MCF 10A (cell line): ENCODE data around the gene THEMIS. TPM values are rescaled to one million over a fixed set of nuclear protein-coding genes. Genes with fewer than 3 reads are reported as not detected.

ENCODE experiments used
- BruUV-seq: library from RNA; stranded (reverse); fragments of 400-500 nt; replicated peaks from 2 replicates; lab custom pipeline; 2021; lab: Mats Ljungman, UMichigan
- CTCF ChIA-PET: fragments of 300-600 bp; sonication (Branson Sonifier 250); formaldehyde crosslinking; extraction: SDS; loops from one replicate; lab custom pipeline; 2021; ENCODE audit warnings: antibody characterized with exemption, inconsistent platforms; lab: Yijun Ruan, JAX
- POLR2A ChIA-PET: fragments of 300-600, 350-650 bp; sonication (Branson Sonifier 250); formaldehyde crosslinking; extraction: SDS; loops from one replicate; lab custom pipeline; 2020; ENCODE audit warnings: antibody characterized with exemption, inconsistent platforms; lab: Yijun Ruan, JAX
- DNase-seq: peaks from one replicate; pipeline ENCODE4 v3.0.0-alpha.2; 2018; ENCODE audit not compliant: unreplicated experiment
- H3K27ac Mint-ChIP-seq: one replicate; pipeline ENCODE4 v1.8.0; 2022; ENCODE audit warnings: mild to moderate bottlenecking, low read depth, mixed read lengths; ENCODE audit not compliant: unreplicated experiment
- H3K27me3 Mint-ChIP-seq: one replicate; pipeline ENCODE4 v1.8.0; 2022; ENCODE audit warnings: mixed read lengths; ENCODE audit not compliant: insufficient read depth, unreplicated experiment
- H3K36me3 Mint-ChIP-seq: one replicate; pipeline ENCODE4 v1.8.0; 2022; ENCODE audit warnings: mild to moderate bottlenecking, moderate library complexity, mixed read lengths; ENCODE audit not compliant: insufficient read depth, unreplicated experiment
- H3K4me1 Mint-ChIP-seq: one replicate; pipeline ENCODE4 v1.8.0; 2022; ENCODE audit warnings: mixed read lengths; ENCODE audit not compliant: insufficient read depth, unreplicated experiment
- H3K4me3 Mint-ChIP-seq: one replicate; pipeline ENCODE4 v1.8.0; 2022; ENCODE audit warnings: mild to moderate bottlenecking, moderate library complexity, mixed read lengths; ENCODE audit not compliant: unreplicated experiment
- H3K9me3 Mint-ChIP-seq: one replicate; pipeline ENCODE4 v1.8.0; 2022; ENCODE audit warnings: mixed read lengths; ENCODE audit not compliant: unreplicated experiment
- CTCF ChIP-seq: fragments of 200-600 bp; IDR thresholded peaks from one replicate; pipeline ENCODE4 v1.8.0; 2022; ENCODE audit warnings: antibody characterized with exemption, mild to moderate bottlenecking; ENCODE audit not compliant: unreplicated experiment
- intact Hi-C: fragments of 100-400 bp; cut with micrococcal nuclease; formaldehyde crosslinking; loops from 2 replicates; pipeline ENCODE4 v1.14.1; 2022
- total RNA-seq: library from RNA; stranded (reverse); gene quantifications from 2 replicates; pipeline ENCODE4 v1.2.3, GENCODE V29; 2022

Gene THEMIS
- total RNA-seq, 1 experiment from 2014 or later, result not detected

GRCh38 chr6:127937102-127937501 is 36.2 kb upstream of the THEMIS start:
- Mint-ChIP-seq H3K4me1 (peaks cover 12% of the 10 kb centered on the region), H3K27me3 (no peaks in the 10 kb centered on the region), H3K4me3 (no peak overlapping the region), H3K27ac (no peak overlapping the region), H3K9me3 (peaks cover 11% of the 10 kb centered on the region), H3K36me3 (no peaks in the 10 kb centered on the region)
- no peak for TF ChIP-seq CTCF
- BruUV-seq, result no TSS peak
- intact Hi-C loops, result no loop called here
- DNase-seq, result no peak
- CTCF ChIA-PET, result interaction anchor here (1.1 to 1.3 kb wide), 2 partner anchors 13 kb away, joined by 4 to 5 read pairs; no protein-coding TSS in a partner anchor
- POLR2A ChIA-PET, result no interaction called here

- peaks cover 12% of the 10 kb centered on the region for H3K4me1 Mint-ChIP-seq
- no peak overlapping the region for H3K4me3 Mint-ChIP-seq
- no TSS peak for BruUV-seq
- ChIA-PET CTCF (interaction anchor here (0.6 to 1.0 kb wide), 2 partner anchors 15 to 1640 kb away, joined by 3 to 4 read pairs; no protein-coding TSS in a partner anchor), POLR2A (no interaction called here)
- no peaks in the 10 kb centered on the region for H3K27me3 Mint-ChIP-seq
- no peak for TF ChIP-seq CTCF
- no peak for DNase-seq
- H3K9me3 Mint-ChIP-seq, result peaks cover 11% of the 10 kb centered on the region
- intact Hi-C loops, result no loop called here
- H3K27ac Mint-ChIP-seq, result no peak overlapping the region
- no peaks in the 10 kb centered on the region for H3K36me3 Mint-ChIP-seq
These were observed 34.1 kb upstream of the THEMIS start for GRCh38 chr6:127934956-127935355.

GRCh38 chr6:127933852-127934840 is 33.3 kb upstream of the THEMIS start:
- peaks cover 12% of the 10 kb centered on the region for H3K9me3 Mint-ChIP-seq
- TF ChIP-seq CTCF, result no peak
- CTCF ChIA-PET, result interaction anchor here (0.5 to 1.0 kb wide), 2 partner anchors 15 to 19 kb away, joined by 3 read pairs; no protein-coding TSS in a partner anchor
- POLR2A ChIA-PET, result interaction anchor here (0.7 kb wide), 1 partner anchor 79 kb away, joined by 3 read pairs; no protein-coding TSS in a partner anchor
- no peaks in the 10 kb centered on the region for H3K27me3 Mint-ChIP-seq
- no TSS peak for BruUV-seq
- DNase-seq, result no peak
- H3K4me1 Mint-ChIP-seq, result peaks cover 6% of the 10 kb centered on the region
- H3K36me3 Mint-ChIP-seq, result no peaks in the 10 kb centered on the region
- no peak overlapping the region for H3K4me3 Mint-ChIP-seq
- intact Hi-C loops, result no loop called here
- H3K27ac Mint-ChIP-seq, result no peak overlapping the region

- H3K4me1 Mint-ChIP-seq, result no peaks in the 10 kb centered on the region
- intact Hi-C loops, result no loop called here
- TF ChIP-seq CTCF, result no peak
- H3K27ac Mint-ChIP-seq, result no peak overlapping the region
- no peaks in the 10 kb centered on the region for H3K27me3 Mint-ChIP-seq
- BruUV-seq, result no TSS peak
- ChIA-PET CTCF (no interaction called here), POLR2A (no interaction called here)
- no peak overlapping the region for H3K4me3 Mint-ChIP-seq
- peaks cover 19% of the 10 kb centered on the region for H3K9me3 Mint-ChIP-seq
- H3K36me3 Mint-ChIP-seq, result no peaks in the 10 kb centered on the region
- DNase-seq, result no peak
These were observed 32.3 kb upstream of the THEMIS start for GRCh38 chr6:127933137-127933536.
